Hypothalamus (tissue), 51 donors: ENCODE data around the gene ASPHD2.

ENCODE experiments used
- DNase-seq, 51 donors: peaks; one replicate each; lab custom pipeline; 2025; lab: John Stamatoyannopoulos, UW

ASPHD2 gene

GRCh38 chr22:26444777-26445176 is 15.7 kb downstream of the ASPHD2 start:
- no peak for DNase-seq

GRCh38 chr22:26445577-26446275 is 16.7 kb downstream of the ASPHD2 start:
- no peak for DNase-seq

- DNase-seq = no peak
Measured at GRCh38 chr22:26446808-26447515, 17.9 kb downstream of the ASPHD2 start.

GRCh38 chr22:26447584-26448329 is 18.7 kb downstream of the ASPHD2 start:
- DNase-seq = no peak

GRCh38 chr22:26448334-26448733 is 19.3 kb downstream of the ASPHD2 start:
- no peak for DNase-seq

- no peak for DNase-seq
Measured at GRCh38 chr22:26448941-26449340, 19.9 kb downstream of the ASPHD2 start.

- DNase-seq = no peak
Measured at GRCh38 chr22:26450453-26451185, 21.6 kb downstream of the ASPHD2 start.

- no peak for DNase-seq
Measured at GRCh38 chr22:26452236-26453016, 23.4 kb downstream of the ASPHD2 start.

- no peak for DNase-seq
Measured at GRCh38 chr22:26453216-26453615, 24.2 kb downstream of the ASPHD2 start.

- no peak for DNase-seq
Measured at GRCh38 chr22:26453812-26454500, 24.9 kb downstream of the ASPHD2 start.

GRCh38 chr22:26457661-26458272 is 28.7 kb downstream of the ASPHD2 start:
- no peak for DNase-seq

- DNase-seq = no peak
Measured at GRCh38 chr22:26460202-26460601, 31.1 kb downstream of the ASPHD2 start.

- DNase-seq = peak in 28 of 51 donors; percentile 4 to 63 (median 22)
Measured at GRCh38 chr22:26461188-26461810, 32.2 kb downstream of the ASPHD2 start.

GRCh38 chr22:26462051-26462450 is 33.0 kb downstream of the ASPHD2 start:
- no peak for DNase-seq

GRCh38 chr22:26462641-26463040 is 33.6 kb downstream of the ASPHD2 start:
- no peak for DNase-seq

- DNase-seq = peak in 6 of 51 donors; percentile 5 to 64 (median 22)
Measured at GRCh38 chr22:26463101-26463661, 34.1 kb downstream of the ASPHD2 start.

- no peak for DNase-seq
Measured at GRCh38 chr22:26463688-26464087, 34.6 kb downstream of the ASPHD2 start.

GRCh38 chr22:26464312-26464711 is 35.3 kb downstream of the ASPHD2 start:
- no peak for DNase-seq
